ENCODE measurements around the gene LMAN1.

The LMAN1 gene

GRCh38 chr18:59305295-59305694 lies 53.8 kb downstream of the LMAN1 start:
- no peak for DNase-seq
- H3K4me3 ChIP-seq (ENCODE audit: low read depth, low read length), result no peak overlapping the region
- TF ChIP-seq, protein P1, sequence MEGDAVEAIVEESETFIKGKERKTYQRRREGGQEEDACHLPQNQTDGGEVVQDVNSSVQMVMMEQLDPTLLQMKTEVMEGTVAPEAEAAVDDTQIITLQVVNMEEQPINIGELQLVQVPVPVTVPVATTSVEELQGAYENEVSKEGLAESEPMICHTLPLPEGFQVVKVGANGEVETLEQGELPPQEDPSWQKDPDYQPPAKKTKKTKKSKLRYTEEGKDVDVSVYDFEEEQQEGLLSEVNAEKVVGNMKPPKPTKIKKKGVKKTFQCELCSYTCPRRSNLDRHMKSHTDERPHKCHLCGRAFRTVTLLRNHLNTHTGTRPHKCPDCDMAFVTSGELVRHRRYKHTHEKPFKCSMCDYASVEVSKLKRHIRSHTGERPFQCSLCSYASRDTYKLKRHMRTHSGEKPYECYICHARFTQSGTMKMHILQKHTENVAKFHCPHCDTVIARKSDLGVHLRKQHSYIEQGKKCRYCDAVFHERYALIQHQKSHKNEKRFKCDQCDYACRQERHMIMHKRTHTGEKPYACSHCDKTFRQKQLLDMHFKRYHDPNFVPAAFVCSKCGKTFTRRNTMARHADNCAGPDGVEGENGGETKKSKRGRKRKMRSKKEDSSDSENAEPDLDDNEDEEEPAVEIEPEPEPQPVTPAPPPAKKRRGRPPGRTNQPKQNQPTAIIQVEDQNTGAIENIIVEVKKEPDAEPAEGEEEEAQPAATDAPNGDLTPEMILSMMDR (IDR thresholded peaks at IDR 0.05; ENCODE audit: low read depth, low read length), result no peak
- no peaks in the 10 kb centered on the region for H3K4me1 ChIP-seq
- no peaks in the 10 kb centered on the region for H3K27me3 ChIP-seq
- no peaks in the 10 kb centered on the region for H3K9me3 ChIP-seq
- H3K36me3 ChIP-seq, result no peaks in the 10 kb centered on the region

DNA sequence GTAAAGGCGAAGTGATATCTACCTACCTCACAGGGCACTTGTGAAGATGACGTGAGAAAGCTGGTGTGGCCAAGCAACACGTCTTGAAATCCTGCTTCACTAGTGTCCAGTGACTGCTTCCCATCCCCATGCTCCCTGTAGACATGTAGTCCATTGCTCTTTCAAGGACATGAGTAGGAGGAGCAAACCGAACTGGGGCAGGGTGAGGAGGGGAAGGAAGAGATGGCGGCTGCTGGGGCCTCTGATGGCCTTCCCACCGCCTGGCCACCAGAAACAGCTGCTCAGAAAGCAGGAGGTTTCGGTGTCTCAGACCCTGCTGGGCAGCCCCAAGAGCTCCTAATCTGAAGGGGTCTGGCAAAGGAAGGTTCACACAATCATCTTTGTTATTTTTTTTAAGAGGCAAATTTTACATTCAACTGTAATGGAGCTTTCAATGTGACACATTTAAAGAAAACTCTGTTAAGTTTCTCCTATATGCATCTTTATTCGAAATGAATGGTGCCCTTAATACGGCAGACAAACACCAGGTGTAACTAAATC lies 55.3 kb downstream of the LMAN1 start:
- Histone ChIP-seq H3K36me3 (no peaks in the 10 kb centered on the region), H3K9me3 (no peaks in the 10 kb centered on the region), H3K27me3 (no peaks in the 10 kb centered on the region; the same call in 1 of the 2 replicates), H3K4me3 (ENCODE audit: low read depth, low read length) (no peak overlapping the region), H3K4me1 (no peaks in the 10 kb centered on the region)
- DNase-seq, result no peak
- TF ChIP-seq, protein P1 (IDR thresholded peaks at IDR 0.05; ENCODE audit: low read depth, low read length), result no peak

- H3K4me3 ChIP-seq (ENCODE audit: low read depth, low read length), result no peak overlapping the region
- H3K36me3 ChIP-seq, result no peaks in the 10 kb centered on the region
- DNase-seq, result no peak
- no peaks in the 10 kb centered on the region for H3K9me3 ChIP-seq
- TF ChIP-seq, protein P1 (IDR thresholded peaks at IDR 0.05; ENCODE audit: low read depth, low read length), result no peak
- no peaks in the 10 kb centered on the region for H3K4me1 ChIP-seq
- H3K27me3 ChIP-seq, result no peaks in the 10 kb centered on the region; the same call in 1 of the 2 replicates
These were observed 56.1 kb downstream of the LMAN1 start for GRCh38 chr18:59303006-59303405.

GRCh38 chr18:59301929-59302328 lies 57.1 kb downstream of the LMAN1 start:
- no peak for DNase-seq
- Histone ChIP-seq H3K4me3 (ENCODE audit: low read depth, low read length) (no peak overlapping the region), H3K27me3 (no peaks in the 10 kb centered on the region; the same call in 1 of the 2 replicates), H3K36me3 (no peaks in the 10 kb centered on the region), H3K4me1 (no peaks in the 10 kb centered on the region), H3K9me3 (no peaks in the 10 kb centered on the region)
- TF ChIP-seq, protein P1 (IDR thresholded peaks at IDR 0.05; ENCODE audit: low read depth, low read length), result no peak

GRCh38 chr18:59300676-59301285 lies 58.3 kb downstream of the LMAN1 start:
- Histone ChIP-seq H3K4me1 (no peaks in the 10 kb centered on the region), H3K4me3 (ENCODE audit: low read depth, low read length) (no peak overlapping the region), H3K36me3 (no peaks in the 10 kb centered on the region), H3K9me3 (no peaks in the 10 kb centered on the region), H3K27me3 (no peaks in the 10 kb centered on the region; the same call in 1 of the 2 replicates)
- TF ChIP-seq, protein P1 (IDR thresholded peaks at IDR 0.05; ENCODE audit: low read depth, low read length), result no peak
- DNase-seq, result no peak

DNA sequence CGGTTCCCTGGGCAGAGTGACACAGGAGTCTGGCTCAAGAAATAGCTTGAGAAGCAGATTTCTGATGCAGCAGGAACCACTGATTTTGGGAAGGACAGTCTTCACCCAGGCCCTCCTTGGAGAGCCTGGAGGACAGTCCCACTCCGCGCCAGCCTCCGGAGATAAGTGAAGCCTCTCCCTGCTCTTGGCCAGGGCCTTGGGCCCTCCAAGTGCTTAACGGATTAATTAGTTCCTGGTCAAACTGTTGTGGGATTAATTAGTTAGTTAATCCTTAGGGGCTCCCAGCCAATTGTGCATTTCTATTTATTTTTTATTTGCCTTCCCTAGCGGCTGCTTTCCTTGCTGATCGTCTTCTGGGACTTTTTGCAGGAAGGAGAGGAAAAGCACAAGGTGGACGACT lies 60.2 kb downstream of the LMAN1 start:
- H3K9me3 ChIP-seq, result no peaks in the 10 kb centered on the region
- H3K36me3 ChIP-seq, result no peaks in the 10 kb centered on the region
- H3K27me3 ChIP-seq, result no peaks in the 10 kb centered on the region; the same call in 1 of the 2 replicates
- TF ChIP-seq, protein P1 (IDR thresholded peaks at IDR 0.05; ENCODE audit: low read depth, low read length), result no peak
- no peaks in the 10 kb centered on the region for H3K4me1 ChIP-seq
- H3K4me3 ChIP-seq (ENCODE audit: low read depth, low read length), result no peak overlapping the region
- no peak for DNase-seq

Measured in BE2C (cell line).